Measurements from ENCODE around the gene CAB39L. TPM values are rescaled to one million over a fixed set of nuclear protein-coding genes. Genes with fewer than 3 reads are reported as not detected.

The CAB39L gene
- total and polyA plus RNA-seq, 2 of the 13 experiments (the other 11 are each of a cell fraction or from before 2014, with no cell fraction given), result 3.1 to 6.1 TPM

- Histone ChIP-seq H2AFZ (ENCODE audit: low read length) (no peak overlapping the region), H3K4me3 (replicated peaks in 1 of 3; ENCODE audit: insufficient read depth in 1 of 3, low read depth in 2 of 3, low read length in 3 of 3) (no peak overlapping the region), H3K27me3 (ENCODE audit: control insufficient read depth in 1 of 2, insufficient read depth in 2 of 2, low read length in 2 of 2) (no peaks in the 10 kb centered on the region), H3K9me3 (ENCODE audit: low read length) (no peaks in the 10 kb centered on the region), H3K9ac (ENCODE audit: insufficient read depth, low read depth, low read length) (no peak overlapping the region), H3K27ac (ENCODE audit: extremely low read length, insufficient read depth, low read length) (no peak overlapping the region), H3K79me2 (ENCODE audit: insufficient read depth, low read length) (no peaks in the 10 kb centered on the region), H4K20me1 (ENCODE audit: insufficient read depth, low read length) (no peaks in the 10 kb centered on the region), H3K4me2 (ENCODE audit: low read depth, low read length) (no peak overlapping the region), H3K4me1 (ENCODE audit: insufficient read depth, low read length) (no peaks in the 10 kb centered on the region), H3K36me3 (replicated peaks in 1 of 2; ENCODE audit: control insufficient read depth in 1 of 2, insufficient read depth in 2 of 2, low read length in 2 of 2) (no peaks in the 10 kb centered on the region)
- TF ChIP-seq TRIM22 (IDR thresholded peaks at IDR 0.05) (no peak), ZNF484 (CRISPR knock-in tag; IDR thresholded peaks at IDR 0.05; ENCODE audit: borderline replicate concordance, low read depth) (no peak), FOXP1 (IDR thresholded peaks at IDR 0.05) (no peak), FOXP1 (CRISPR knock-in tag; IDR thresholded peaks at IDR 0.05) (no peak), RAD51 (IDR thresholded peaks at IDR 0.05; ENCODE audit: borderline replicate concordance) (no peak), GTF2F1 (IDR thresholded peaks at IDR 0.05; ENCODE audit: low read length) (no peak), ZNF251 (CRISPR knock-in tag; IDR thresholded peaks at IDR 0.05) (no peak), MXD1 (CRISPR knock-in tag; IDR thresholded peaks at IDR 0.05) (no peak), ZNF160 (CRISPR knock-in tag; IDR thresholded peaks at IDR 0.05) (no peak), ZNF720 (CRISPR knock-in tag; IDR thresholded peaks at IDR 0.05) (no peak), DNMT1 (CRISPR knock-in tag; IDR thresholded peaks at IDR 0.05) (no peak), ZNF136 (CRISPR knock-in tag; IDR thresholded peaks at IDR 0.05; ENCODE audit: low read depth) (no peak), PITX1 (CRISPR knock-in tag; IDR thresholded peaks at IDR 0.05) (no peak), ZBTB2 (CRISPR knock-in tag; IDR thresholded peaks at IDR 0.05; ENCODE audit: low read depth) (no peak), ZNF747 (CRISPR knock-in tag; IDR thresholded peaks at IDR 0.05; ENCODE audit: borderline replicate concordance) (no peak)
- TF ChIP-seq, protein P1, sequence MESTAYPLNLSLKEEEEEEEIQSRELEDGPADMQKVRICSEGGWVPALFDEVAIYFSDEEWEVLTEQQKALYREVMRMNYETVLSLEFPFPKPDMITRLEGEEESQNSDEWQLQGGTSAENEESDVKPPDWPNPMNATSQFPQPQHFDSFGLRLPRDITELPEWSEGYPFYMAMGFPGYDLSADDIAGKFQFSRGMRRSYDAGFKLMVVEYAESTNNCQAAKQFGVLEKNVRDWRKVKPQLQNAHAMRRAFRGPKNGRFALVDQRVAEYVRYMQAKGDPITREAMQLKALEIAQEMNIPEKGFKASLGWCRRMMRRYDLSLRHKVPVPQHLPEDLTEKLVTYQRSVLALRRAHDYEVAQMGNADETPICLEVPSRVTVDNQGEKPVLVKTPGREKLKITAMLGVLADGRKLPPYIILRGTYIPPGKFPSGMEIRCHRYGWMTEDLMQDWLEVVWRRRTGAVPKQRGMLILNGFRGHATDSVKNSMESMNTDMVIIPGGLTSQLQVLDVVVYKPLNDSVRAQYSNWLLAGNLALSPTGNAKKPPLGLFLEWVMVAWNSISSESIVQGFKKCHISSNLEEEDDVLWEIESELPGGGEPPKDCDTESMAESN (CRISPR knock-in tag; conservative IDR thresholded peaks at IDR 0.05), result no peak
- CTCF ChIA-PET (ENCODE audit: low intra/inter-chr PET ratio, low total read pairs), result no interaction called here
- no TSS peak for BruUV-seq (replicated peaks)
- intact Hi-C loops (cut with micrococcal nuclease; ENCODE audit: unreplicated experiment) (no loop called here), in situ Hi-C loops (cut with HindIII; ENCODE audit: extremely low pct_ligation_motif_present, low pct_unique_long_range_greater_than_20kb) (no loop called here)
- whole genome bisulfite sequencing (ENCODE audit: low lambda C conversion rate), result 75% methylated on average over 2 of the region's 2 CpGs
- no peak for FAIRE-seq
- no peak for ATAC-seq
- POLR2A ChIA-PET, result no interaction called here
- DNase-seq (ENCODE audit: low spot score), result no peak
Observed at GRCh38 chr13:49412749-49413148, 31.1 kb downstream of the CAB39L start.

All from HepG2 (cell line).